ENCODE measurements around the gene CLCN5.

Gene CLCN5

GRCh38 chrX:50071494-50071893, 149.1 kb downstream of the CLCN5 start:
- DNase-seq (ENCODE audit: low read depth) = no peak
- TF ChIP-seq, protein P1, sequence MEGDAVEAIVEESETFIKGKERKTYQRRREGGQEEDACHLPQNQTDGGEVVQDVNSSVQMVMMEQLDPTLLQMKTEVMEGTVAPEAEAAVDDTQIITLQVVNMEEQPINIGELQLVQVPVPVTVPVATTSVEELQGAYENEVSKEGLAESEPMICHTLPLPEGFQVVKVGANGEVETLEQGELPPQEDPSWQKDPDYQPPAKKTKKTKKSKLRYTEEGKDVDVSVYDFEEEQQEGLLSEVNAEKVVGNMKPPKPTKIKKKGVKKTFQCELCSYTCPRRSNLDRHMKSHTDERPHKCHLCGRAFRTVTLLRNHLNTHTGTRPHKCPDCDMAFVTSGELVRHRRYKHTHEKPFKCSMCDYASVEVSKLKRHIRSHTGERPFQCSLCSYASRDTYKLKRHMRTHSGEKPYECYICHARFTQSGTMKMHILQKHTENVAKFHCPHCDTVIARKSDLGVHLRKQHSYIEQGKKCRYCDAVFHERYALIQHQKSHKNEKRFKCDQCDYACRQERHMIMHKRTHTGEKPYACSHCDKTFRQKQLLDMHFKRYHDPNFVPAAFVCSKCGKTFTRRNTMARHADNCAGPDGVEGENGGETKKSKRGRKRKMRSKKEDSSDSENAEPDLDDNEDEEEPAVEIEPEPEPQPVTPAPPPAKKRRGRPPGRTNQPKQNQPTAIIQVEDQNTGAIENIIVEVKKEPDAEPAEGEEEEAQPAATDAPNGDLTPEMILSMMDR (IDR thresholded peaks at IDR 0.05; ENCODE audit: insufficient read depth, low read depth, low read length, missing control alignments) = no peak
- H3K4me3 ChIP-seq (ENCODE audit: low read length) = no peak overlapping the region

- TF ChIP-seq, protein P1 (IDR thresholded peaks at IDR 0.05; ENCODE audit: insufficient read depth, low read depth, low read length, missing control alignments) = no peak
- DNase-seq (ENCODE audit: low read depth) = no peak
- H3K4me3 ChIP-seq (ENCODE audit: low read length) = no peak overlapping the region
These were observed 149.7 kb downstream of the CLCN5 start for GRCh38 chrX:50072110-50072509.

- H3K4me3 ChIP-seq (ENCODE audit: low read length) = no peak overlapping the region
- DNase-seq (ENCODE audit: low read depth) = no peak
- TF ChIP-seq, protein P1 (IDR thresholded peaks at IDR 0.05; ENCODE audit: insufficient read depth, low read depth, low read length, missing control alignments) = no peak
These were observed 151.2 kb downstream of the CLCN5 start for GRCh38 chrX:50073601-50074000.

DNA sequence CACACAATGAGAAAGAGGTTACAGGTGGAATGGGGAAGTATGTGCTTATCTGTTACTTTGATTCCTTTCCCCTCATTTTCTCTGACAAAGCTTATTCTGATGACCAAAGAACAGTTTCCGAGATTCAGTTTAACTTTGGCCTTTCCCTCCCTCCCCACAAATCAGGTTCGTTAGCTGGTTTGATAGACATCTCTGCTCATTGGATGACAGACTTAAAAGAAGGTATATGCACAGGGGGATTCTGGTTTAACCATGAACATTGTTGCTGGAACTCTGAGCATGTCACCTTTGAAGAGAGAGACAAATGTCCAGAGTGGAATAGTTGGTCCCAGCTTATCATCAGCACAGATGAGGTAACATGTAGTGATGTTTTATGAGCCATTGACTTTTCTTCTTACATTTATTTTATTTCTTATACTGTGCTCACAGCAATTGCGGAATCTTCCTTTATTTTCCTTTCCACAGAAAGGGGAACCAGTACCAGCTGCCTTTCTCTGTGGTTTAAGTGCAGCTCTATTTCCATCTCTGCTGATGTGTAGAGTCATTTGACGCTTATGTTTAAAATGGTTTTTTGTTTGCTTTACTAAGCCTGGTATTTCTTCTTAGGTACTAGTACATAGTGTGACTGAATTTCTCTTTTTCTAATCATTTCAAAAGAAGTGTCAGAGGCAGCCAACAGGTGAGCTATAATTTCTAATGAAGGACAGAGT, 153.4 kb downstream of the CLCN5 start:
- DNase-seq (ENCODE audit: low read depth) = no peak
- TF ChIP-seq, protein P1 (IDR thresholded peaks at IDR 0.05; ENCODE audit: insufficient read depth, low read depth, low read length, missing control alignments) = no peak
- H3K4me3 ChIP-seq (ENCODE audit: low read length) = no peak overlapping the region

- peak; percentile 33 for DNase-seq (ENCODE audit: low read depth)
- TF ChIP-seq, protein P1 (IDR thresholded peaks at IDR 0.05; ENCODE audit: insufficient read depth, low read depth, low read length, missing control alignments) = peak; percentile 54
These were observed 159.0 kb downstream of the CLCN5 start for GRCh38 chrX:50081282-50081889.

DNA sequence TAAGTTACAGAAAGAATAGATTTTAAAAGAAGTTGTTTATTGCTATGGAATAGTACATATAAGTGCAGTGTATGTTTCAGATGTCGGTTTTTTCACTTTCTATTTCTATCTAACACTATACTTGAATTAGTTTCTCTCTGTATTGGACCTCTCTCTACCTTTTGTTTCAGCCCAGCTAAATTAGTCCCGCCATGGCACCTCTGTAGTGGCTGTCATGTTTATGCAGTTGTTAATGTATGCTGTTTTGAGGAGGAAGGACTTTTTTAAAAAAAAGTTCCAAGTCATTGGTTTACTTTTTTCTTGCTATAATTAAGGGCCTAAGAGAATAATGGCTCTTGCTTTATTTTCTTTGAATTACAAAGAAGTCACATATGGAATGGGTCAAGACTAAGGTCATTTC, 160.3 kb downstream of the CLCN5 start:
- no peak for DNase-seq (ENCODE audit: low read depth)
- no peak overlapping the region for H3K4me3 ChIP-seq (ENCODE audit: low read length)
- TF ChIP-seq, protein P1 (IDR thresholded peaks at IDR 0.05; ENCODE audit: insufficient read depth, low read depth, low read length, missing control alignments) = no peak

More at GRCh38 chrX:50081282-50081889, 159.0 kb downstream of the CLCN5 start:
- H3K4me3 ChIP-seq (ENCODE audit: low read length) = no peak overlapping the region

All from epithelial cell of esophagus (primary cell).